H1 (cell line): Measurements from ENCODE around the gene GPR176. TPM values are rescaled to one million over a fixed set of nuclear protein-coding genes. Genes with fewer than 3 reads are reported as not detected.

Experiments used
- TAF7 ChIP-seq: optimal IDR thresholded peaks from 2 replicates; pipeline ENCODE3; 2011; ENCODE audit warnings: low read depth, mild to moderate bottlenecking, inconsistent platforms, low read length, moderate library complexity, borderline replicate concordance
- polyA plus RNA-seq, 7 experiments: library from polyadenylated mRNA; depleted of rRNA in 3 of 7; stranded (reverse) in 5 of 7; unstranded in 2 of 7; fragments of >200 nt in 5 of 7; fragments of 200-250 nt in 2 of 7; gene quantifications; 1 replicate in 5 of 7; 2 replicates in 1 of 7; 4 replicates in 1 of 7; pipeline versions ENCODE4 v1.2.1 to v1.2.3, GENCODE V29; 2011 to 2013; ENCODE audit warnings: missing spikeins in 2 of 7, mixed read lengths in 2 of 7
- total RNA-seq: library from RNA; stranded (reverse); fragmentation: NEBNext Ultra II Directional; extraction: Animal tissue kit (Norgen Biotek cat#: 25700); gene quantifications from 2 replicates; pipeline ENCODE4 v1.2.1, GENCODE V29; 2021
- TF ChIP-seq, protein P1 (sequence below): IDR thresholded peaks from 2 replicates; pipeline ENCODE4 v1.6.1; 2012; ENCODE audit warnings: inconsistent platforms

The GPR176 gene
- total and polyA plus RNA-seq, 2 of the 8 experiments (the other 6 are each of a cell fraction or from before 2014, with no cell fraction given): 190 to 281 TPM

DNA sequence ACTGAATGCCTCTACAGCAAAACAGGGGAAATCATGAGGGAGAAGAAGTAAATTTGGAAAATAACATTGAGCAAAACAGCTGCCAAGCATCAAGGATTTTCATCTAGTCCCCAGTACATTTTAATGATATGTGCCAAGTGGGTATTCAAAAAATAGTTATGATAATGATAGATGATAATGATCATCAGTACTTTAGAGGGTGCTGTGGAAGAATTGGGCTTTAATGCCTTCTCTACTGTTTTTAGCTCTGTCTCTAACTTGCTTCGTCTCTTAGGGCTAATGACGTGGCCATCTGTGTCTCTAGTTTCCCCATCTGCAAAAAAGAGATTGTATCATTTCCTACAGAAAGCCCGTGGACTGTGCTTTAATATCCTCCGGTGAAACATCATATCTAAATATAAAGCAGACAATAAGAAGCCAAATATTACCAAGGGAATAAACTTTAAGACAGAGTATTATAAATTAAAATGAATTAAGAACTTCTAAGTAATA lies 127.2 kb downstream of the GPR176 start (continued):
- TF ChIP-seq TAF7: no peak
- TF ChIP-seq, protein P1, sequence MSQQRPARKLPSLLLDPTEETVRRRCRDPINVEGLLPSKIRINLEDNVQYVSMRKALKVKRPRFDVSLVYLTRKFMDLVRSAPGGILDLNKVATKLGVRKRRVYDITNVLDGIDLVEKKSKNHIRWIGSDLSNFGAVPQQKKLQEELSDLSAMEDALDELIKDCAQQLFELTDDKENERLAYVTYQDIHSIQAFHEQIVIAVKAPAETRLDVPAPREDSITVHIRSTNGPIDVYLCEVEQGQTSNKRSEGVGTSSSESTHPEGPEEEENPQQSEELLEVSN: no peak
